Heart left ventricle (tissue), 16 donors: ENCODE measurements around the gene ERF. TPM values are rescaled to one million over a fixed set of nuclear protein-coding genes. Genes with fewer than 3 reads are reported as not detected.

ENCODE experiments used
- ATAC-seq, 4 donors: fragments of 200-7000 bp; cut with Tn5 transposase; one replicate each; pipeline ENCODE4 v1.9.1; 2020 to 2022; ENCODE audit warnings: moderate library complexity in 4 of 4, mild to moderate bottlenecking in 3 of 4, moderate number of reproducible peaks in 1 of 4
- DNase-seq, 5 donors: peaks; one replicate each; pipeline ENCODE4 v3.0.0-alpha.2; 2020
- H3K27ac ChIP-seq, 12 donors: fragments of 200-600 bp; sonication (generic) in 4 of 12; one replicate each; pipeline versions ENCODE4 v1.5.0 to v1.8.0; 2016 to 2022; ENCODE audit warnings: mild to moderate bottlenecking in 2 of 12
- H3K27me3 ChIP-seq, 9 donors: fragments of 200-600 bp; sonication (generic) in 2 of 9; one replicate each; pipeline versions ENCODE4 v1.5.1 to v1.8.0; 2016 to 2022; ENCODE audit warnings: mild to moderate bottlenecking in 3 of 9
- H3K36me3 ChIP-seq, 9 donors: fragments of 200-600 bp; sonication (generic) in 2 of 9; one replicate each; pipeline versions ENCODE4 v1.5.0 to v1.8.0; 2018 to 2022; ENCODE audit warnings: mild to moderate bottlenecking in 2 of 9
- H3K4me1 ChIP-seq, 12 donors: fragments of 200-600 bp; sonication (generic) in 4 of 12; one replicate each; pipeline versions ENCODE4 v1.5.0 to v1.8.0; 2016 to 2022; ENCODE audit warnings: mild to moderate bottlenecking in 3 of 12
- H3K4me3 ChIP-seq, 12 donors: fragments of 200-600 bp; sonication (generic) in 4 of 12; one replicate each; pipeline versions ENCODE4 v1.5.0 to v1.8.0; 2017 to 2022; ENCODE audit warnings: mild to moderate bottlenecking in 9 of 12, moderate library complexity in 4 of 12
- H3K9me3 ChIP-seq, 12 donors: fragments of 200-600 bp; sonication (generic) in 4 of 12; one replicate each; pipeline versions ENCODE4 v1.5.0 to v1.8.0; 2016 to 2022; ENCODE audit warnings: mild to moderate bottlenecking in 1 of 12
- POLR2A ChIP-seq, 2 donors: fragments of 450-650 bp; IDR thresholded peaks; one replicate each; pipeline ENCODE4 v1.6.1; 2017; ENCODE audit warnings: antibody characterized with exemption in 2 of 2, mild to moderate bottlenecking in 2 of 2, moderate library complexity in 2 of 2
- WGBS, 4 donors: extraction: QIAGEN DNeasy Blood & Tissue Kit in 2 of 4; methylation state at CpG; one replicate each; pipeline versions ENCODE4 v1.1.5 to v1.1.7; 2013 to 2018; 5-methylcytosine and 5-hydroxymethylcytosine counted together
- intact Hi-C, 10 donors: fragments of 100-400 bp; cut with DNase I; formaldehyde crosslinking; loops; one replicate each; pipeline versions ENCODE4 v1.11.1 to v1.14.2; 2022
- polyA plus RNA-seq, 2 donors: library from polyadenylated mRNA; stranded (reverse); fragments of 200-250 nt; gene quantifications; one replicate each; pipeline ENCODE4 v1.2.3, GENCODE V29; 2013
- total RNA-seq, 9 donors: library from RNA; depleted of rRNA in 2 of 9; stranded (reverse); fragments of >200 nt in 2 of 9; fragmentation: NEBNext Ultra II Directional in 3 of 9; extraction: Animal tissue kit (Norgen Biotek cat#: 25700) in 3 of 9; gene quantifications; one replicate each; pipeline versions ENCODE4 v1.1.0 to v1.2.4, GENCODE V29; 2016 to 2023
- TF ChIP-seq, protein P1 (sequence below), 12 donors: fragments of 200-600 bp; sonication (generic) in 4 of 12; IDR thresholded peaks; one replicate each; pipeline versions ENCODE4 v1.5.0 to v1.8.0; 2018 to 2022; ENCODE audit warnings: antibody characterized with exemption in 12 of 12, mild to moderate bottlenecking in 5 of 12
- donor health status: ischemic (EF 13 %, LVEDD 7.1; RV severe dilation, severe dysfunction).
- donor health status: healthy with polysubstance abuse.
- donor health status: DM: no; HTN: yes; CAD: no.
- donor health status: DM: no; HTN: no; CAD: no.
- donor health status: ischemic (EF 25% LVEDD 6.9; RV normal size, moderate dysfunction).
- donor health status: ischemic (EF 25% LVEDD 5.7; RV mildly dilated, moderate dysfunction).
- donor health status: healthy.
- donor health status: DM: yes; HTN: yes; CAD: no.
- donor health status: ischemic (EF 35%, LVEDD 5.7; RV mildly dilated, moderate dysfunction).
- donor health status: nonischemic (EF 11% LVEDD 7.7; RV severe dilation, severe dysfunction).
- donor health status: DM: yes; HTN: yes; CAD: no.
- donor health status: PGD.
- donor health status: ischemic (EF 29% LVEDD 5.4; RV normal size, mild dysfunction).
- donor health status: nonischemic (EF 23%, LVEDD 6.1; RV moderate dilation, normal function).

The ERF gene
- total and polyA plus RNA-seq, 11 donors = 26.1 to 49.7 (median 35.5) TPM

DNA sequence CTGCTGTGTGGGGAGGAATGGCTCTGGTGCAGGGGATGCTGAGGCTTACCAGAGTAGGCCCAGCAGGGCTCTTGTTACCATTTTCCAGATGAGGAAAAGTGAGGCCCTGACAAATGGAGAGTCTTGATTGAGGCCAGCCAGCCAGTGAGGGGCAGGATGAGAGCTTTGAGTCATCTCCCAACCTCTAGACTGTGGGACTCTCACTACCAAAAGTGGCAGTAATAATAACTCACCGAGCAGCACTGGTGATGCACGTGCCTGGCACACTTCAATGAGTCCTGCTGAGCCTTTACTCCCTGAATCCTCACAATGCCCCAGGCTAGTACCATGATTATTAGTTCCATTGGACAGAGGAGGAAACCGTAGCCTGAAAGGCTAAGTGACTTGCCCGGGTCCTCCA, 21.9 kb upstream of the ERF start:
- DNase-seq = no peak

DNA sequence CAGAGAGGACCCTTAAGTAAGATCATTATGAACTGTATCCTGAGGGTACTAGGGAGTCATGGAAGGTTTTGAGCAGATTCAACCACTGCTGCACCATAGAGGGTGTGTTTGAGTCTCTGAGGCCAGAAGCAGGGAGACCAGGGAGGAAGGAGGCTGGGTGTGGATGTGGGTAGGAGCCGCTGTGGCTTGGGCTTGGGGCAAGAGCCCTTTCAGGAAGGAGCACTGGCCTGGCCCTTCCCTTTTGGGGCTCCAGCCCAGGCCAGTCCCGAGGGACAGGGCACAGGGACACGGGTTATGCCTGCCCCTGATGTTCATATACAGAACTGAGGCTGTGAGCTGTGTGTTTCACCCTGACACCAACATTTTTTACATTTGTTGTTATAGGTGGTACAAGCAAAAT, 21.4 kb upstream of the ERF start:
- peak in 1 of 5 donors; percentile 37 for DNase-seq
- peaks cover 18 to 85% (median 62%) of the 10 kb centered on the region in 12 donors for H3K4me1 ChIP-seq

More for the DNA sequence above, 21.9 kb upstream of the ERF start:
- H3K36me3 ChIP-seq = peaks cover 0 to 43% (median 29%) of the 10 kb centered on the region in 9 donors
- TF ChIP-seq, protein P1, sequence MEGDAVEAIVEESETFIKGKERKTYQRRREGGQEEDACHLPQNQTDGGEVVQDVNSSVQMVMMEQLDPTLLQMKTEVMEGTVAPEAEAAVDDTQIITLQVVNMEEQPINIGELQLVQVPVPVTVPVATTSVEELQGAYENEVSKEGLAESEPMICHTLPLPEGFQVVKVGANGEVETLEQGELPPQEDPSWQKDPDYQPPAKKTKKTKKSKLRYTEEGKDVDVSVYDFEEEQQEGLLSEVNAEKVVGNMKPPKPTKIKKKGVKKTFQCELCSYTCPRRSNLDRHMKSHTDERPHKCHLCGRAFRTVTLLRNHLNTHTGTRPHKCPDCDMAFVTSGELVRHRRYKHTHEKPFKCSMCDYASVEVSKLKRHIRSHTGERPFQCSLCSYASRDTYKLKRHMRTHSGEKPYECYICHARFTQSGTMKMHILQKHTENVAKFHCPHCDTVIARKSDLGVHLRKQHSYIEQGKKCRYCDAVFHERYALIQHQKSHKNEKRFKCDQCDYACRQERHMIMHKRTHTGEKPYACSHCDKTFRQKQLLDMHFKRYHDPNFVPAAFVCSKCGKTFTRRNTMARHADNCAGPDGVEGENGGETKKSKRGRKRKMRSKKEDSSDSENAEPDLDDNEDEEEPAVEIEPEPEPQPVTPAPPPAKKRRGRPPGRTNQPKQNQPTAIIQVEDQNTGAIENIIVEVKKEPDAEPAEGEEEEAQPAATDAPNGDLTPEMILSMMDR (IDR thresholded peaks at IDR 0.05) = no peak
- TF ChIP-seq POLR2A (IDR thresholded peaks at IDR 0.05) = no peak
- no peak overlapping the region for H3K4me3 ChIP-seq
- intact Hi-C loops = no loop called here
- H3K27me3 ChIP-seq = no peaks in the 10 kb centered on the region
- peak overlapping the region in 9 of 12 donors; percentile 19 to 98 (median 95) for H3K27ac ChIP-seq
- peaks cover 18 to 85% (median 62%) of the 10 kb centered on the region in 12 donors for H3K4me1 ChIP-seq
- H3K9me3 ChIP-seq = no peaks in the 10 kb centered on the region
- no peak for ATAC-seq
- WGBS, 4 donors = 80 to 85% (median 82%) methylated on average over 4 of the region's 4 CpGs

DNA sequence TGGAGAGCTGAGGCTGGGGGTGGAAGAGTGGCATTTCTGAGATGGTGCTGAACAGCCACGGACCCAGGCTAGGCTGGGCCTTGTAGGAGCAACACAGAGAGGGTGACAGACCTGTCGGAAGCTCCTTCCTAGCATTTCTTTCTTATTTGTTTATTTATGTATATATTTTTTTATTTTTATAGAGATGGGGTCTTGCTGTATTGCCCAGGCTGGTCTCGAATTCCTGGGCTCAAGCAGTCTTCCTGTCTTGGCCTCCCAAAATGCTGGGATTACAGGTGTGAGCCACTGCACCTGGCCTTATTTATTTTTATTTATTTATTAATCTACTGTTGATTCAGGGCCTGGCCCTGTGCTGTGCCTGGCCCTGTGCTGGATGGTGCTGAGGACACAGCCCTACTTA, 20.6 kb upstream of the ERF start:
- H3K27me3 ChIP-seq = no peaks in the 10 kb centered on the region
- H3K9me3 ChIP-seq = no peaks in the 10 kb centered on the region
- no peak overlapping the region for H3K4me3 ChIP-seq
- TF ChIP-seq, protein P1 (IDR thresholded peaks at IDR 0.05) = no peak
- TF ChIP-seq POLR2A (IDR thresholded peaks at IDR 0.05) = no peak
- ATAC-seq = no peak
- intact Hi-C loops = no loop called here
- peaks cover 24 to 85% (median 66%) of the 10 kb centered on the region in 12 donors for H3K4me1 ChIP-seq
- H3K27ac ChIP-seq = peak overlapping the region in 5 of 12 donors; percentile 20 to 96 (median 41)
- DNase-seq = no peak
- WGBS, 4 donors = 85 to 97% (median 93%) methylated on average over 3 of the region's 3 CpGs
- peaks cover 0 to 45% (median 29%) of the 10 kb centered on the region in 9 donors for H3K36me3 ChIP-seq

More for the DNA sequence above, 21.4 kb upstream of the ERF start:
- Histone ChIP-seq H3K27me3 (no peaks in the 10 kb centered on the region), H3K4me3 (no peak overlapping the region), H3K27ac (peak overlapping the region in 10 of 12 donors; percentile 8 to 98 (median 46)), H3K9me3 (no peaks in the 10 kb centered on the region), H3K36me3 (peaks cover 0 to 45% (median 29%) of the 10 kb centered on the region in 9 donors)
- intact Hi-C loops = no loop called here
- TF ChIP-seq, protein P1 (IDR thresholded peaks at IDR 0.05) = no peak
- TF ChIP-seq POLR2A (IDR thresholded peaks at IDR 0.05) = no peak
- WGBS, 4 donors = 47 to 70% (median 54%) methylated on average over 2 to 3 of the region's 3 CpGs
- no peak for ATAC-seq

DNA sequence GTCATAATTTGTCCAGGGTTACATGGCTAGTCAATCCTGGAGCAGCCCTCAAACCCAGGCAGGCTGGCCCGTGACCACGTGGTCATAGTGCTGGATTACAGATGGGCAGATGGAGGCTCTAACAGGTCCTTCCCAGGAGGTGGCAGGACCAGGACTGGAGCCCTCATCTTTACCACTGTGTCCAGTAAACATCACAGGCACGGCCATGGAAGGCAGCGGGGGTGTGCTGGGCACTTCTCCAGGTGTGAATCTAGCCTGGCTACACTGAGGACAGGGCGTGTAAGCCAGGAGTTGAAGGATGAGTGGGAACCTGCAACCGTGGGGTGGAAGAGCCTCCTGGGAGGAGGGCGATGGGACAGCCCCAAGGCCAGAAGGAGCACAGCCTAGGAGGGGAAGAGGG, 20.2 kb upstream of the ERF start:
- H3K27ac ChIP-seq = peak overlapping the region in 2 of 12 donors; percentile 20 to 26
- H3K9me3 ChIP-seq = no peaks in the 10 kb centered on the region
- TF ChIP-seq POLR2A (IDR thresholded peaks at IDR 0.05) = no peak
- TF ChIP-seq, protein P1 (IDR thresholded peaks at IDR 0.05) = no peak
- DNase-seq = no peak
- no peak overlapping the region for H3K4me3 ChIP-seq
- intact Hi-C loops = no loop called here
- no peak for ATAC-seq
- peaks cover 26 to 87% (median 70%) of the 10 kb centered on the region in 12 donors for H3K4me1 ChIP-seq
- H3K27me3 ChIP-seq = no peaks in the 10 kb centered on the region
- WGBS, 4 donors = 73 to 78% (median 76%) methylated on average over 6 to 7 of the region's 7 CpGs
- peaks cover 0 to 45% (median 29%) of the 10 kb centered on the region in 9 donors for H3K36me3 ChIP-seq
